Measurements from ENCODE around the gene TRAPPC2L. TPM values are rescaled to one million over a fixed set of nuclear protein-coding genes. Genes with fewer than 3 reads are reported as not detected.

TRAPPC2L gene
- total and polyA plus RNA-seq, 10 of the 15 experiments (the other 5 are each of a cell fraction or from before 2014, with no cell fraction given) = 56.3 to 363 (median 118) TPM

DNA sequence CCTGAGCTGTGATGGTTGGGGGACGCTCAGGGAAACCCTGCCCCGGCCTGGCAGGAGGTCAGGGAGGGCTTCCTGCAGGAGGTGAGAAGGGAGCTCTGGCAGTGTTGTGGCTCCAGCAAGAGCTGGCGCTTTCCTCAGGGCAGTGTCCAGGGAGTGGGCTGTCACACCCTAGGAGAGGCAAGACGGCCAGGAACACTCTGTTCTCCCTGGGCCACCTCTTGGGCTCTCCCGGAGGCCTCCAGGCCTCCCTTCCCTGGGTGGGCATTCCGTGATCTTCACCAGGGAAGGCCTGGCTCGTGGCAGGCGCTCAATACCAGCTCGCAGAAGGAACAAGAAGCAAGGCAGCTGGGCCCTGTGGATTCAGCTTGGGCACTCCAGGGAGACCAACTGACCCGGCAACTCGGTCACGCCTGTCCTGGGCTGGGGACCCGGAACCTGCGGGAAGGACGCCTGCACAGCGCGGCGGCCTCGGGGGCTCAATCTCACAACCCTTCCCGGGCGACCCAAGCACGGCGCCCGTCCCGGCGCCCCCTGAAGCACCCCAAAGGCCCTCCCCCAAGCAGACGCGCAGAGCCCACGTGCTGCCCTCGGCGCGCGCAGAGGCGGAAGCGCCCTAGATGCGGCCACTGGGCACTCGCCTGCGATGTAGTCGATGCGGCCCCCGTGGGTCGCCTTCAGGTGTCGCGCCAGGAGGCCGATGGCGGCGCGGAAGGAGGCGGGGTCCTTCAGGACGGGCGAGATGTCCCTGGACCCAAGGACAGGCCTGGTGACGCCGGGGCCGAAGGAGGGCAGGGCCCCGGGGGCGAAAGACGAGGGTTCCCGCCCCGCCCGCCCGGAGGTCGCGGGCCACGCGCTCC lies 45.8 kb upstream of the TRAPPC2L start (continued):
- TF ChIP-seq MYC (IDR thresholded peaks at IDR 0.05; ENCODE audit: insufficient read depth, insufficient read length, insufficient replicate concordance, low read length, severe bottlenecking) (no peak), HDGF (IDR thresholded peaks at IDR 0.05) (0 out of 2 replicates have a peak, but pooled peaks have one; percentile 30), RCOR1 (conservative IDR thresholded peaks at IDR 0.05; ENCODE audit: low read depth, low read length) (no peak), NR2C1 (IDR thresholded peaks at IDR 0.05) (peak; percentile 10; the same call in 1 of the 2 replicates), CREB1 (IDR thresholded peaks at IDR 0.05; ENCODE audit: low read depth) (no peak), BCL11A (IDR thresholded peaks at IDR 0.05; ENCODE audit: low read depth, low read length) (no peak), RAD51 (IDR thresholded peaks at IDR 0.05) (peak; percentile 81), CHD2 (IDR thresholded peaks at IDR 0.05; ENCODE audit: borderline replicate concordance, low read depth, low read length) (no peak), NFXL1 (IDR thresholded peaks at IDR 0.05; ENCODE audit: borderline replicate concordance) (no peak), SUPT20H (IDR thresholded peaks at IDR 0.05; ENCODE audit: borderline replicate concordance, control insufficient read depth, low read depth, low read length) (no peak), ZNF24 (IDR thresholded peaks at IDR 0.05) (no peak), POLR2AphosphoS2 (IDR thresholded peaks at IDR 0.05; ENCODE audit: low read depth, low read length) (peak; percentile 89), KDM1A (IDR thresholded peaks at IDR 0.05; ENCODE audit: borderline replicate concordance) (no peak), NFIC (IDR thresholded peaks at IDR 0.05; ENCODE audit: low read depth, low read length) (no peak), RUNX3 (IDR thresholded peaks at IDR 0.05; ENCODE audit: low read length) (no peak), IKZF1 (conservative IDR thresholded peaks at IDR 0.05) (peak; percentile 30; the same call in 1 of the 2 replicates)
- TF ChIP-seq, protein P1, sequence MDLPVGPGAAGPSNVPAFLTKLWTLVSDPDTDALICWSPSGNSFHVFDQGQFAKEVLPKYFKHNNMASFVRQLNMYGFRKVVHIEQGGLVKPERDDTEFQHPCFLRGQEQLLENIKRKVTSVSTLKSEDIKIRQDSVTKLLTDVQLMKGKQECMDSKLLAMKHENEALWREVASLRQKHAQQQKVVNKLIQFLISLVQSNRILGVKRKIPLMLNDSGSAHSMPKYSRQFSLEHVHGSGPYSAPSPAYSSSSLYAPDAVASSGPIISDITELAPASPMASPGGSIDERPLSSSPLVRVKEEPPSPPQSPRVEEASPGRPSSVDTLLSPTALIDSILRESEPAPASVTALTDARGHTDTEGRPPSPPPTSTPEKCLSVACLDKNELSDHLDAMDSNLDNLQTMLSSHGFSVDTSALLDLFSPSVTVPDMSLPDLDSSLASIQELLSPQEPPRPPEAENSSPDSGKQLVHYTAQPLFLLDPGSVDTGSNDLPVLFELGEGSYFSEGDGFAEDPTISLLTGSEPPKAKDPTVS (IDR thresholded peaks at IDR 0.05; ENCODE audit: low read depth, low read length) = no peak
- TF ChIP-seq, protein P2, sequence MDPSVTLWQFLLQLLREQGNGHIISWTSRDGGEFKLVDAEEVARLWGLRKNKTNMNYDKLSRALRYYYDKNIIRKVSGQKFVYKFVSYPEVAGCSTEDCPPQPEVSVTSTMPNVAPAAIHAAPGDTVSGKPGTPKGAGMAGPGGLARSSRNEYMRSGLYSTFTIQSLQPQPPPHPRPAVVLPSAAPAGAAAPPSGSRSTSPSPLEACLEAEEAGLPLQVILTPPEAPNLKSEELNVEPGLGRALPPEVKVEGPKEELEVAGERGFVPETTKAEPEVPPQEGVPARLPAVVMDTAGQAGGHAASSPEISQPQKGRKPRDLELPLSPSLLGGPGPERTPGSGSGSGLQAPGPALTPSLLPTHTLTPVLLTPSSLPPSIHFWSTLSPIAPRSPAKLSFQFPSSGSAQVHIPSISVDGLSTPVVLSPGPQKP (IDR thresholded peaks at IDR 0.05; ENCODE audit: low read depth, low read length) = no peak
- TF ChIP-seq, protein P3, sequence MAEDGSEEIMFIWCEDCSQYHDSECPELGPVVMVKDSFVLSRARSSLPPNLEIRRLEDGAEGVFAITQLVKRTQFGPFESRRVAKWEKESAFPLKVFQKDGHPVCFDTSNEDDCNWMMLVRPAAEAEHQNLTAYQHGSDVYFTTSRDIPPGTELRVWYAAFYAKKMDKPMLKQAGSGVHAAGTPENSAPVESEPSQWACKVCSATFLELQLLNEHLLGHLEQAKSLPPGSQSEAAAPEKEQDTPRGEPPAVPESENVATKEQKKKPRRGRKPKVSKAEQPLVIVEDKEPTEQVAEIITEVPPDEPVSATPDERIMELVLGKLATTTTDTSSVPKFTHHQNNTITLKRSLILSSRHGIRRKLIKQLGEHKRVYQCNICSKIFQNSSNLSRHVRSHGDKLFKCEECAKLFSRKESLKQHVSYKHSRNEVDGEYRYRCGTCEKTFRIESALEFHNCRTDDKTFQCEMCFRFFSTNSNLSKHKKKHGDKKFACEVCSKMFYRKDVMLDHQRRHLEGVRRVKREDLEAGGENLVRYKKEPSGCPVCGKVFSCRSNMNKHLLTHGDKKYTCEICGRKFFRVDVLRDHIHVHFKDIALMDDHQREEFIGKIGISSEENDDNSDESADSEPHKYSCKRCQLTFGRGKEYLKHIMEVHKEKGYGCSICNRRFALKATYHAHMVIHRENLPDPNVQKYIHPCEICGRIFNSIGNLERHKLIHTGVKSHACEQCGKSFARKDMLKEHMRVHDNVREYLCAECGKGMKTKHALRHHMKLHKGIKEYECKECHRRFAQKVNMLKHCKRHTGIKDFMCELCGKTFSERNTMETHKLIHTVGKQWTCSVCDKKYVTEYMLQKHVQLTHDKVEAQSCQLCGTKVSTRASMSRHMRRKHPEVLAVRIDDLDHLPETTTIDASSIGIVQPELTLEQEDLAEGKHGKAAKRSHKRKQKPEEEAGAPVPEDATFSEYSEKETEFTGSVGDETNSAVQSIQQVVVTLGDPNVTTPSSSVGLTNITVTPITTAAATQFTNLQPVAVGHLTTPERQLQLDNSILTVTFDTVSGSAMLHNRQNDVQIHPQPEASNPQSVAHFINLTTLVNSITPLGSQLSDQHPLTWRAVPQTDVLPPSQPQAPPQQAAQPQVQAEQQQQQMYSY (CRISPR knock-in tag; IDR thresholded peaks at IDR 0.05) = no peak
- TF ChIP-seq, protein P4, sequence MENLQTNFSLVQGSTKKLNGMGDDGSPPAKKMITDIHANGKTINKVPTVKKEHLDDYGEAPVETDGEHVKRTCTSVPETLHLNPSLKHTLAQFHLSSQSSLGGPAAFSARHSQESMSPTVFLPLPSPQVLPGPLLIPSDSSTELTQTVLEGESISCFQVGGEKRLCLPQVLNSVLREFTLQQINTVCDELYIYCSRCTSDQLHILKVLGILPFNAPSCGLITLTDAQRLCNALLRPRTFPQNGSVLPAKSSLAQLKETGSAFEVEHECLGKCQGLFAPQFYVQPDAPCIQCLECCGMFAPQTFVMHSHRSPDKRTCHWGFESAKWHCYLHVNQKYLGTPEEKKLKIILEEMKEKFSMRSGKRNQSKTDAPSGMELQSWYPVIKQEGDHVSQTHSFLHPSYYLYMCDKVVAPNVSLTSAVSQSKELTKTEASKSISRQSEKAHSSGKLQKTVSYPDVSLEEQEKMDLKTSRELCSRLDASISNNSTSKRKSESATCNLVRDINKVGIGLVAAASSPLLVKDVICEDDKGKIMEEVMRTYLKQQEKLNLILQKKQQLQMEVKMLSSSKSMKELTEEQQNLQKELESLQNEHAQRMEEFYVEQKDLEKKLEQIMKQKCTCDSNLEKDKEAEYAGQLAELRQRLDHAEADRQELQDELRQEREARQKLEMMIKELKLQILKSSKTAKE (IDR thresholded peaks at IDR 0.05; ENCODE audit: low read depth, poor library complexity, severe bottlenecking) = no peak

Data from GM12878 (cell line).